ENCODE measurements around the gene ADGRE2.

DNA sequence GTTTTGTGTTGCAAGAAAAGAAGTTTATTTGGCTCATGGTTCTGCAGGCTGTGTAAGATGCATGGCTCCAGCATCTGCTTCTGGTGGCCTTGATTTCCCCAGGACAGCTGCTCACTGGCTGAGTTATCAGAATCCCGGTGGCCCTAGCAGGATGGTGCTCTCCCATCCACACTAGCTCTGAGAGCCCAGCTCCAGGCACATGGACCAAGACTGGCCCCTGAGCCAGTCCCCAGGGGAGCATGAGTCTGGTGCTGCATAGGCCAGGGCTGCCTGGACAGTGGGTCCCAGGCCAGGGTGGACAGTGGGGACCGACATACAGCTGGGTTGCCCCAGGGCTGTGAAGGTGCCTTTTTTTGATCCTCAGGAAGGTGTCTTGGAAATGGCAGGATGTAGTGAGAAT, 10.4 kb downstream of the ADGRE2 start:
- TF ChIP-seq, protein P1, sequence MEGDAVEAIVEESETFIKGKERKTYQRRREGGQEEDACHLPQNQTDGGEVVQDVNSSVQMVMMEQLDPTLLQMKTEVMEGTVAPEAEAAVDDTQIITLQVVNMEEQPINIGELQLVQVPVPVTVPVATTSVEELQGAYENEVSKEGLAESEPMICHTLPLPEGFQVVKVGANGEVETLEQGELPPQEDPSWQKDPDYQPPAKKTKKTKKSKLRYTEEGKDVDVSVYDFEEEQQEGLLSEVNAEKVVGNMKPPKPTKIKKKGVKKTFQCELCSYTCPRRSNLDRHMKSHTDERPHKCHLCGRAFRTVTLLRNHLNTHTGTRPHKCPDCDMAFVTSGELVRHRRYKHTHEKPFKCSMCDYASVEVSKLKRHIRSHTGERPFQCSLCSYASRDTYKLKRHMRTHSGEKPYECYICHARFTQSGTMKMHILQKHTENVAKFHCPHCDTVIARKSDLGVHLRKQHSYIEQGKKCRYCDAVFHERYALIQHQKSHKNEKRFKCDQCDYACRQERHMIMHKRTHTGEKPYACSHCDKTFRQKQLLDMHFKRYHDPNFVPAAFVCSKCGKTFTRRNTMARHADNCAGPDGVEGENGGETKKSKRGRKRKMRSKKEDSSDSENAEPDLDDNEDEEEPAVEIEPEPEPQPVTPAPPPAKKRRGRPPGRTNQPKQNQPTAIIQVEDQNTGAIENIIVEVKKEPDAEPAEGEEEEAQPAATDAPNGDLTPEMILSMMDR (IDR thresholded peaks at IDR 0.05; ENCODE audit: insufficient read depth, low read length, poor library complexity, severe bottlenecking): no peak
- TF ChIP-seq EZH2phosphoT487 (conservative IDR thresholded peaks at IDR 0.05; ENCODE audit: low read length): no peak
